ENCODE data around the gene VPS26B.

GRCh38 chr11:134216816-134217215, 7.7 kb upstream of the VPS26B start:
- TF ChIP-seq EZH2 (IDR thresholded peaks at IDR 0.05; ENCODE audit: borderline replicate concordance, low read depth, low read length, severe bottlenecking) (no peak), MAX (IDR thresholded peaks at IDR 0.05; ENCODE audit: insufficient read depth, insufficient read length) (no peak), POLR2A (IDR thresholded peaks at IDR 0.05; ENCODE audit: low read depth, low read length) (no peak), CTCF (IDR thresholded peaks at IDR 0.05; ENCODE audit: extremely low read depth in 1 of 2, insufficient read depth in 1 of 2, low read depth in 1 of 2, low read length in 2 of 2) (no peak), POLR2AphosphoS5 (IDR thresholded peaks at IDR 0.05; ENCODE audit: insufficient read depth, low read depth, low read length) (no peak), FOS (IDR thresholded peaks at IDR 0.05; ENCODE audit: borderline replicate concordance, insufficient read depth, low read length) (no peak), GATA2 (IDR thresholded peaks at IDR 0.05; ENCODE audit: insufficient read depth, insufficient read length, low read depth, low read length) (no peak)
